ENCODE measurements around the gene SIDT2.
A peak's percentile ranks its signal among the peaks of the same experiment; 100 is the strongest.
"Not testable (repeated sequence)": the region's sequence is repeated elsewhere in the genome, so short reads cannot be mapped to it uniquely, and the experiment has no call there.

SIDT2 gene

DNA sequence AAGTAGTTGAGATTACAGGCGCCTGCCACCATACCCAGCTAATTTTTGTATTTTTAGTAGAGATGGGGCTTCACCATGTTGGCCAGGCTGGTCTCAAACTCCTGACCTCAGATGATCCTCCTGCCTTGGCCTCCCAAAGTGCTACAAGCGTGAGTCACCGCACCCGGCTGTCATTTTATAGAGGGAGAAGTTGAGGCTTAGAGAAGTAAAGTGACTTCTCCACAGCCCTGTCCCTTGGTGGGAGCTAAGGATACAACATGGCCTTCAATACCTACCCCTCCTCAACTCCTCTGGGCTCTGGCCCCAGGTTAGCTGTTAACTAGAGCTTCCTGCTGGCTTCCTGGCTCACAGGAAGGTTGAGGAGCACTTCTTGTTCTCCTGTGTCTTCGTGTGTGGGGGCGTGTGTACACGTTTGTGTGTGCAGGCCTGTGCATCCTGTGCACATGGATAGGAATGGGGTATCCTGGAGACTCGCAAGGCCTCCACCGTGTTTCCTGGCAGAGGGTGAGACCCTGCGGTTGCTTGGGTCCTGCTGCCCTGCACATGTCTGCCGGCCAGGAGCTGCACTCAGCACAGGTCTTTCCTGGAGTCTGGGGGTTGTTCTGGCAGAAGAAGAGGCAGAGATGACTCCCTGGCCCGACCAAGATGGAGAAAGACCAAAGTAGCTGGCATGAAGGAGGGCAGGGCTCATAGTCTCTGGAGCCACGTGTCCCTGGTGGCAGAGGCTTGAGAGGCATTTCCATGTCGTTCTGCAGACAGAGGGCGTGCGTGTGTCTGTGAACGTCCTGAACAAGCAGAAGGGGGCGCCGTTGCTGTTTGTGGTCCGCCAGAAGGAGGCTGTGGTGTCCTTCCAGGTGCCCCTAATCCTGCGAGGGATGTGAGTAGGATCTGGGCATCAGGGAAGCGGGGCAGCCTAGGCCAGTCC, 2.4 kb downstream of the SIDT2 start:
- no peak overlapping the region for H3K27ac ChIP-seq
- TF ChIP-seq ZFX (IDR thresholded peaks at IDR 0.05; ENCODE audit: borderline replicate concordance), result no peak
- TF ChIP-seq, protein P1, sequence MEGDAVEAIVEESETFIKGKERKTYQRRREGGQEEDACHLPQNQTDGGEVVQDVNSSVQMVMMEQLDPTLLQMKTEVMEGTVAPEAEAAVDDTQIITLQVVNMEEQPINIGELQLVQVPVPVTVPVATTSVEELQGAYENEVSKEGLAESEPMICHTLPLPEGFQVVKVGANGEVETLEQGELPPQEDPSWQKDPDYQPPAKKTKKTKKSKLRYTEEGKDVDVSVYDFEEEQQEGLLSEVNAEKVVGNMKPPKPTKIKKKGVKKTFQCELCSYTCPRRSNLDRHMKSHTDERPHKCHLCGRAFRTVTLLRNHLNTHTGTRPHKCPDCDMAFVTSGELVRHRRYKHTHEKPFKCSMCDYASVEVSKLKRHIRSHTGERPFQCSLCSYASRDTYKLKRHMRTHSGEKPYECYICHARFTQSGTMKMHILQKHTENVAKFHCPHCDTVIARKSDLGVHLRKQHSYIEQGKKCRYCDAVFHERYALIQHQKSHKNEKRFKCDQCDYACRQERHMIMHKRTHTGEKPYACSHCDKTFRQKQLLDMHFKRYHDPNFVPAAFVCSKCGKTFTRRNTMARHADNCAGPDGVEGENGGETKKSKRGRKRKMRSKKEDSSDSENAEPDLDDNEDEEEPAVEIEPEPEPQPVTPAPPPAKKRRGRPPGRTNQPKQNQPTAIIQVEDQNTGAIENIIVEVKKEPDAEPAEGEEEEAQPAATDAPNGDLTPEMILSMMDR (IDR thresholded peaks at IDR 0.05), result peak; percentile 79

- TF ChIP-seq, protein P1 (IDR thresholded peaks at IDR 0.05), result peak; percentile 56
- no peak for TF ChIP-seq ZFX (IDR thresholded peaks at IDR 0.05; ENCODE audit: borderline replicate concordance)
- no peak overlapping the region for H3K27ac ChIP-seq
Observed at GRCh38 chr11:117181586-117182550, 3.3 kb downstream of the SIDT2 start.

GRCh38 chr11:117182551-117182935, 4.0 kb downstream of the SIDT2 start:
- TF ChIP-seq, protein P1 (IDR thresholded peaks at IDR 0.05), result no peak
- no peak for TF ChIP-seq ZFX (IDR thresholded peaks at IDR 0.05; ENCODE audit: borderline replicate concordance)
- H3K27ac ChIP-seq, result no peak overlapping the region

DNA sequence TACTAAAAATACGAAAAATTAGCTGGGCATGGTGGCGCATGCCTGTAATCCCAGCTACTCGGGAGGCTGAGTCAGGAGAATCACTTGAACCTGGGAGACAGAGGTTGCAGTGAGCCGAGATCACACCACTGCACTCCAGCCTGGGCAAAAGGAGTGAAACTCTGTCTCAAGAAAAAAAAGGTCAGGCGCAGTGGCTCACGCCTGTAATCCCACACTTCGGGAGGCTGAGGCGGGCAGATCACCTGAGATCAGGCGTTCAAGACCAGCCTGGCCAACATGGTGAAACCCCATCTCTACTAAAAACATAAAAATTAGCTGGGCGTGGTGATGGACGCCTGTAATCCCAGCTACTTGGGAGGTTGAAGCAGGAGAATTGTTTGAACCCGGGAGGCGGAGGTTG, 4.6 kb downstream of the SIDT2 start:
- H3K27ac ChIP-seq, result not testable (repeated sequence)

DNA sequence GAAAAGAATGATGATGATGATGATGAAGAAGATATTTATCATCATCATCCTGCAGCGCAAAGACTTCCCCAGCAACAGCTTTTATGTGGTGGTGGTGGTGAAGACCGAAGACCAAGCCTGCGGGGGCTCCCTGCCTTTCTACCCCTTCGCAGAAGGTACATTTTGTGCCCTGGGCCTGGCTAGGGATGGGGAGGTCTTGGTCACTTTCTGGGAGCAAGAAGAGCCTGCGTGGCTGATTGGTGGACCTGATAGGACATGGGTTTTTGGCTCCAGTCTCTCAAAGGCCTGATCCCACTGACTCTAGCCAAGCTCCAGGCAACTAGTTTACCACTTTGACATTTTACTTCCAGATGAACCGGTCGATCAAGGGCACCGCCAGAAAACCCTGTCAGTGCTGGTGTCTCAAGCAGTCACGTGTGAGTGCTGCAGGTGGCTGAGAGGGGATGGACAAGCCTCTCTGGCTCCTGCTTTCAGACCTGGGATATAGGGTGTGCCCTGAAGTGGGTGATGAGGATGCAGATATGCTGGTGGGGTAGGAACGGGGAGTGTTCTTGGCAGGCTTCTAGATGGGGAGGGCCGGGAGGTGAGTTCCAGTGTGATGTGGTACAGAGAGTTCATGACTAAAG, 5.3 kb downstream of the SIDT2 start:
- no peak for TF ChIP-seq ZFX (IDR thresholded peaks at IDR 0.05; ENCODE audit: borderline replicate concordance)
- TF ChIP-seq, protein P1 (IDR thresholded peaks at IDR 0.05), result no peak
- H3K27ac ChIP-seq, result no peak overlapping the region

- no peak for TF ChIP-seq ZFX (IDR thresholded peaks at IDR 0.05; ENCODE audit: borderline replicate concordance)
- TF ChIP-seq, protein P1 (IDR thresholded peaks at IDR 0.05), result no peak
Observed at GRCh38 chr11:117185736-117186430, 7.3 kb downstream of the SIDT2 start.

DNA sequence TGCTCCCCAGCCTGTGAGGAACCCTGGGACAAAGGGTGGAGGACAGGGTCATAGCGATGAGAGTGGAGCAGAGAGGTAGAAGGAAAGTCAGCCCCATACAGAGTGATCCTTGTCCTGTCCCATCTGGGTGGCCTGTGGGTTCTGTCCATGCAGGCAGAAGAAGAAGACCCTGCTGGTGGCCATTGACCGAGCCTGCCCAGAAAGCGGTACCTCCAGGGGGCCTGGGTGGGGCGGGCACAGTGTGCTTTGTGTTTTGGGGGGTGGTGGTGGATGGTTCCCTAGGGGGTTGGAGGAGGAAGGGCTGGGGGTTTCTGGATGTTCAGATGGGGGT, 7.9 kb downstream of the SIDT2 start:
- H3K27ac ChIP-seq, result no peak overlapping the region
- TF ChIP-seq, protein P1 (IDR thresholded peaks at IDR 0.05), result no peak
- no peak for TF ChIP-seq ZFX (IDR thresholded peaks at IDR 0.05; ENCODE audit: borderline replicate concordance)

More at GRCh38 chr11:117185736-117186430, 7.3 kb downstream of the SIDT2 start:
- H3K27ac ChIP-seq, result no peak overlapping the region
